Stomach (tissue), 4 donors: ENCODE measurements around the gene SOS1.

ENCODE experiments used
- POLR2A ChIP-seq, 4 donors: fragments of 450-650 bp; IDR thresholded peaks; one replicate each; pipeline ENCODE4 v1.6.1; 2016; ENCODE audit warnings: antibody characterized with exemption in 4 of 4, control low read depth in 2 of 4, mild to moderate bottlenecking in 1 of 4, moderate library complexity in 1 of 4
- TF ChIP-seq, protein P1 (sequence below), 7 experiments: fragments of 450-650 bp in 4 of 7; fragments of 200-600 bp in 3 of 7; sonication (generic) in 3 of 7; IDR thresholded peaks; one replicate each; pipeline ENCODE4 v1.5.1; 2016 to 2019; ENCODE audit warnings: antibody characterized with exemption in 7 of 7, control low read depth in 2 of 7, mild to moderate bottlenecking in 1 of 7

DNA sequence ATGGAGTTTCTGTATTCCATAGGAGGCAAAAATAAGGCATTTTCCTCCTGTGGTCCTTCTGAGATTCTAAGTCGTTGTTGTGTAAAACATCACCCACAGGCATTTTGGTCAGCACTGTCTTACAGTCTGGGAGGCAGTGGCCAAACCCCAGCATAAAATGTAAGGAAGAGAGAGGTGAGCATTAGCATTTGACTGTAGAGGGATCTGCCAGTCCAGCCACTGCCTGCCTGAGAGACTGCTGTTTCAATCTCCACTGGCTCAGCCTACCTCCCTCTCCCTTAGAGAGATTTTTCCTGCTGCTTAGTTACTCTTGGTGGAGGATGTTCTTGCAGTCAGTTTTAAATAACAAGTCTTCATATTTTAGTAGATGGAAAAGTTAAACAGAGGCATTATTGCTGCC is 154.2 kb downstream of the SOS1 start:
- TF ChIP-seq POLR2A (IDR thresholded peaks at IDR 0.05) = no peak
- TF ChIP-seq, protein P1, sequence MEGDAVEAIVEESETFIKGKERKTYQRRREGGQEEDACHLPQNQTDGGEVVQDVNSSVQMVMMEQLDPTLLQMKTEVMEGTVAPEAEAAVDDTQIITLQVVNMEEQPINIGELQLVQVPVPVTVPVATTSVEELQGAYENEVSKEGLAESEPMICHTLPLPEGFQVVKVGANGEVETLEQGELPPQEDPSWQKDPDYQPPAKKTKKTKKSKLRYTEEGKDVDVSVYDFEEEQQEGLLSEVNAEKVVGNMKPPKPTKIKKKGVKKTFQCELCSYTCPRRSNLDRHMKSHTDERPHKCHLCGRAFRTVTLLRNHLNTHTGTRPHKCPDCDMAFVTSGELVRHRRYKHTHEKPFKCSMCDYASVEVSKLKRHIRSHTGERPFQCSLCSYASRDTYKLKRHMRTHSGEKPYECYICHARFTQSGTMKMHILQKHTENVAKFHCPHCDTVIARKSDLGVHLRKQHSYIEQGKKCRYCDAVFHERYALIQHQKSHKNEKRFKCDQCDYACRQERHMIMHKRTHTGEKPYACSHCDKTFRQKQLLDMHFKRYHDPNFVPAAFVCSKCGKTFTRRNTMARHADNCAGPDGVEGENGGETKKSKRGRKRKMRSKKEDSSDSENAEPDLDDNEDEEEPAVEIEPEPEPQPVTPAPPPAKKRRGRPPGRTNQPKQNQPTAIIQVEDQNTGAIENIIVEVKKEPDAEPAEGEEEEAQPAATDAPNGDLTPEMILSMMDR (IDR thresholded peaks at IDR 0.05) = no peak
